SK-N-MC (cell line): ENCODE results near the gene GTF2A2.

Experiments used
- EZH2 ChIP-seq: fragments of 200-600 bp; sonication (generic); IDR thresholded peaks from one replicate; pipeline ENCODE4 v1.6.1; 2017; ENCODE audit warnings: antibody characterized with exemption
- FOXP2 ChIP-seq: optimal IDR thresholded peaks from 2 replicates; pipeline ENCODE3; 2011; ENCODE audit warnings: mild to moderate bottlenecking, moderate library complexity; ENCODE audit not compliant: insufficient read depth; ENCODE audit errors: extremely low read length, control extremely low read depth
- POLR2AphosphoS5 ChIP-seq: IDR thresholded peaks from 2 replicates; pipeline ENCODE4 v1.6.1; 2012; ENCODE audit warnings: mild to moderate bottlenecking, low read depth, low read length, borderline replicate concordance

GRCh38 chr15:59611276-59612260 is 45.7 kb downstream of the GTF2A2 start, which contains the start of gene GCNT3:
- no peak for TF ChIP-seq POLR2AphosphoS5
- no peak for TF ChIP-seq EZH2
- no peak for TF ChIP-seq FOXP2
